Measurements from ENCODE around the gene CDCA7L.
"Not testable (repeated sequence)": the region's sequence is repeated elsewhere in the genome, so short reads cannot be mapped to it uniquely, and the experiment has no call there.

The CDCA7L gene

DNA sequence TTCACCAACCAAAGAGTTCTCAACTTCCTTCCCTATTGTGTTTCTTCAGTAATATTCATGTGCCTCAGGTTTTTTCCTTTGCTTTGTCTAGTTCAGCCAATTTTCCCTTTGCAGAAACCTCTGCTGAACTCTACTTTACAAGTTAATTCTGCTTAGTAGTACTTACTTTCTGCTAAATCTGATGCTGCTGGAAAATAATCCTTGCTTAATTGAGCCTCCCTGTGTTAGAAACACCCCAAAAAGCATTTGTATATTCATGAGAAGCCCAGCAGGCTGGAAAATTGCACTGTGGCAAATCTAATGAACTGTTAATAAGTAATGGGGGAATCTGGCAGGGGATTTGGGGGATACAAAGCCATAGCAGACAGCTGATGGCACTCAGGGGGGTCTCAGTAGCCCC is 78.5 kb downstream of the CDCA7L start:
- Histone ChIP-seq H3K4me2 (ENCODE audit: low read length) (no peak overlapping the region), H3K79me2 (ENCODE audit: control insufficient read depth, low read length) (no peaks in the 10 kb centered on the region), H3K27me3 (ENCODE audit: control insufficient read depth, low read length) (peaks cover 9% of the 10 kb centered on the region; the same call in 1 of the 2 replicates), H3K4me1 (ENCODE audit: control insufficient read depth, low read length) (no peaks in the 10 kb centered on the region), H3F3A (ENCODE audit: control insufficient read depth, insufficient read depth) (no peaks in the 10 kb centered on the region), H3K36me3 (ENCODE audit: control insufficient read depth, low read length) (no peaks in the 10 kb centered on the region), H3K9me2 (replicated peaks; ENCODE audit: control insufficient read depth, low read length) (no peaks in the 10 kb centered on the region), H3K27ac (ENCODE audit: low read depth, low read length) (no peak overlapping the region), H3K9me3 (ENCODE audit: control insufficient read depth, insufficient read depth, low read length) (no peaks in the 10 kb centered on the region), H4K20me1 (ENCODE audit: control insufficient read depth, insufficient read depth, low read depth, low read length) (no peaks in the 10 kb centered on the region), H3K4me3 (ENCODE audit: low read length) (no peak overlapping the region)
- TF ChIP-seq EZH2phosphoT487 (IDR thresholded peaks at IDR 0.05; ENCODE audit: borderline replicate concordance, low read length) = no peak
- TF ChIP-seq, protein P1, sequence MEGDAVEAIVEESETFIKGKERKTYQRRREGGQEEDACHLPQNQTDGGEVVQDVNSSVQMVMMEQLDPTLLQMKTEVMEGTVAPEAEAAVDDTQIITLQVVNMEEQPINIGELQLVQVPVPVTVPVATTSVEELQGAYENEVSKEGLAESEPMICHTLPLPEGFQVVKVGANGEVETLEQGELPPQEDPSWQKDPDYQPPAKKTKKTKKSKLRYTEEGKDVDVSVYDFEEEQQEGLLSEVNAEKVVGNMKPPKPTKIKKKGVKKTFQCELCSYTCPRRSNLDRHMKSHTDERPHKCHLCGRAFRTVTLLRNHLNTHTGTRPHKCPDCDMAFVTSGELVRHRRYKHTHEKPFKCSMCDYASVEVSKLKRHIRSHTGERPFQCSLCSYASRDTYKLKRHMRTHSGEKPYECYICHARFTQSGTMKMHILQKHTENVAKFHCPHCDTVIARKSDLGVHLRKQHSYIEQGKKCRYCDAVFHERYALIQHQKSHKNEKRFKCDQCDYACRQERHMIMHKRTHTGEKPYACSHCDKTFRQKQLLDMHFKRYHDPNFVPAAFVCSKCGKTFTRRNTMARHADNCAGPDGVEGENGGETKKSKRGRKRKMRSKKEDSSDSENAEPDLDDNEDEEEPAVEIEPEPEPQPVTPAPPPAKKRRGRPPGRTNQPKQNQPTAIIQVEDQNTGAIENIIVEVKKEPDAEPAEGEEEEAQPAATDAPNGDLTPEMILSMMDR (IDR thresholded peaks at IDR 0.05; ENCODE audit: low read depth, low read length, poor library complexity, severe bottlenecking) = no peak

- H3K79me2 ChIP-seq (ENCODE audit: control insufficient read depth, low read length) = no peaks in the 10 kb centered on the region
- no peaks in the 10 kb centered on the region for H3K9me2 ChIP-seq (replicated peaks; ENCODE audit: control insufficient read depth, low read length)
- no peaks in the 10 kb centered on the region for H3K9me3 ChIP-seq (ENCODE audit: control insufficient read depth, insufficient read depth, low read length)
- TF ChIP-seq EZH2phosphoT487 (IDR thresholded peaks at IDR 0.05; ENCODE audit: borderline replicate concordance, low read length) = no peak
- TF ChIP-seq, protein P1 (IDR thresholded peaks at IDR 0.05; ENCODE audit: low read depth, low read length, poor library complexity, severe bottlenecking) = no peak
- H3K27me3 ChIP-seq (ENCODE audit: control insufficient read depth, low read length) = peaks cover 9% of the 10 kb centered on the region; the same call in 1 of the 2 replicates
- H3K27ac ChIP-seq (ENCODE audit: low read depth, low read length) = no peak overlapping the region
- H3F3A ChIP-seq (ENCODE audit: control insufficient read depth, insufficient read depth) = no peaks in the 10 kb centered on the region
- no peaks in the 10 kb centered on the region for H3K4me1 ChIP-seq (ENCODE audit: control insufficient read depth, low read length)
- no peak overlapping the region for H3K4me3 ChIP-seq (ENCODE audit: low read length)
- no peaks in the 10 kb centered on the region for H3K36me3 ChIP-seq (ENCODE audit: control insufficient read depth, low read length)
- no peaks in the 10 kb centered on the region for H4K20me1 ChIP-seq (ENCODE audit: control insufficient read depth, insufficient read depth, low read depth, low read length)
- H3K4me2 ChIP-seq (ENCODE audit: low read length) = no peak overlapping the region
These were observed 79.0 kb downstream of the CDCA7L start for GRCh38 chr7:21866731-21867130.

GRCh38 chr7:21865631-21866204 is 80.0 kb downstream of the CDCA7L start:
- not testable (repeated sequence) for H3K79me2 ChIP-seq (ENCODE audit: control insufficient read depth, low read length); H3K9me3 ChIP-seq (ENCODE audit: control insufficient read depth, insufficient read depth, low read length); H3K4me2 ChIP-seq (ENCODE audit: low read length)

GRCh38 chr7:21851559-21851967 is 94.1 kb downstream of the CDCA7L start:
- H4K20me1 ChIP-seq (ENCODE audit: control insufficient read depth, insufficient read depth, low read depth, low read length) = no peaks in the 10 kb centered on the region
- no peaks in the 10 kb centered on the region for H3K36me3 ChIP-seq (ENCODE audit: control insufficient read depth, low read length)
- no peaks in the 10 kb centered on the region for H3F3A ChIP-seq (ENCODE audit: control insufficient read depth, insufficient read depth)
- no peak overlapping the region for H3K4me3 ChIP-seq (ENCODE audit: low read length)
- H3K27ac ChIP-seq (ENCODE audit: low read depth, low read length) = no peak overlapping the region
- no peaks in the 10 kb centered on the region for H3K79me2 ChIP-seq (ENCODE audit: control insufficient read depth, low read length)
- H3K4me2 ChIP-seq (ENCODE audit: low read length) = no peak overlapping the region
- no peaks in the 10 kb centered on the region for H3K9me3 ChIP-seq (ENCODE audit: control insufficient read depth, insufficient read depth, low read length)
- H3K9me2 ChIP-seq (replicated peaks; ENCODE audit: control insufficient read depth, low read length) = no peaks in the 10 kb centered on the region
- peaks cover 10% of the 10 kb centered on the region for H3K27me3 ChIP-seq (ENCODE audit: control insufficient read depth, low read length)
- TF ChIP-seq, protein P1 (IDR thresholded peaks at IDR 0.05; ENCODE audit: low read depth, low read length, poor library complexity, severe bottlenecking) = no peak
- no peak for TF ChIP-seq EZH2phosphoT487 (IDR thresholded peaks at IDR 0.05; ENCODE audit: borderline replicate concordance, low read length)
- no peaks in the 10 kb centered on the region for H3K4me1 ChIP-seq (ENCODE audit: control insufficient read depth, low read length)

More at GRCh38 chr7:21865631-21866204, 80.0 kb downstream of the CDCA7L start:
- not testable (repeated sequence) for H3F3A ChIP-seq (ENCODE audit: control insufficient read depth, insufficient read depth); H3K9me2 ChIP-seq (replicated peaks; ENCODE audit: control insufficient read depth, low read length); H3K27ac ChIP-seq (ENCODE audit: low read depth, low read length); H3K4me3 ChIP-seq (ENCODE audit: low read length); H3K4me1 ChIP-seq (ENCODE audit: control insufficient read depth, low read length); H3K36me3 ChIP-seq (ENCODE audit: control insufficient read depth, low read length); H3K27me3 ChIP-seq (ENCODE audit: control insufficient read depth, low read length); H4K20me1 ChIP-seq (ENCODE audit: control insufficient read depth, insufficient read depth, low read depth, low read length)
